K562 (cell line): Measurements from ENCODE around the gene BNIP5. TPM values are rescaled to one million over a fixed set of nuclear protein-coding genes. Genes with fewer than 3 reads are reported as not detected.

ENCODE experiments used
- COPS2 ChIP-seq: fragments of 450-650 bp; conservative IDR thresholded peaks from 2 replicates; pipeline ENCODE4 v1.6.1; 2016; ENCODE audit warnings: mild to moderate bottlenecking, moderate library complexity
- CTCF ChIP-seq, 3 experiments: IDR thresholded peaks in 2 of 3; conservative IDR thresholded peaks in 1 of 3; 2 replicates each; pipeline ENCODE4 v1.5.1; 2011 to 2012; ENCODE audit warnings: low read length in 3 of 3, mild to moderate bottlenecking in 3 of 3, control low read depth in 2 of 3, improper control_type of control experiment in 1 of 3, inconsistent platforms in 1 of 3, low read depth in 1 of 3, mixed read lengths in 1 of 3, moderate library complexity in 1 of 3; ENCODE audit not compliant: insufficient read depth in 2 of 3
- GTF3C2 ChIP-seq: IDR thresholded peaks from 3 replicates; pipeline ENCODE4 v1.6.1; 2011; ENCODE audit warnings: borderline replicate concordance, mild to moderate bottlenecking, moderate library complexity; ENCODE audit not compliant: insufficient read length; ENCODE audit errors: extremely low read depth
- HOXB6 ChIP-seq: fragments of 250-450 bp; sonication (Bioruptor Pico); IDR thresholded peaks from 2 replicates; pipeline ENCODE4 v1.5.1; 2022; ENCODE audit warnings: mild to moderate bottlenecking, borderline replicate concordance
- KDM4B ChIP-seq, 2 experiments: fragments of 450-650 bp in 1 of 2; sonication (generic) in 1 of 2; IDR thresholded peaks; 2 replicates each; pipeline ENCODE4 v1.6.1; 2016 to 2017; ENCODE audit warnings: borderline replicate concordance in 2 of 2, antibody characterized with exemption in 1 of 2, low read depth in 1 of 2, mild to moderate bottlenecking in 1 of 2
- MYC ChIP-seq, 2 experiments: fragments of 250-450 bp in 1 of 2; sonication (Bioruptor Pico) in 1 of 2; IDR thresholded peaks; 2 replicates each; pipeline versions ENCODE4 v1.5.1 to v1.6.1; 2012 to 2021; ENCODE audit warnings: low read depth in 2 of 2, borderline replicate concordance in 1 of 2, improper control_type of control experiment in 1 of 2, low read length in 1 of 2, mild to moderate bottlenecking in 1 of 2, moderate library complexity in 1 of 2
- STAT6 ChIP-seq: sonication (generic); formaldehyde crosslinking; IDR thresholded peaks from 2 replicates; pipeline ENCODE4 v1.8.1; 2023; ENCODE audit warnings: mild to moderate bottlenecking, missing genetic modification reagents
- ZNF609 ChIP-seq: sonication (generic); formaldehyde crosslinking; IDR thresholded peaks from 2 replicates; pipeline ENCODE4 v1.8.1; 2023; ENCODE audit warnings: missing genetic modification reagents, mild to moderate bottlenecking, borderline replicate concordance
- polyA plus RNA-seq, 8 experiments: library from polyadenylated mRNA; depleted of rRNA in 4 of 8; stranded (reverse) in 5 of 8; unstranded in 3 of 8; fragments of >200 nt; fragmentation: Nextera tagmentation in 2 of 8; fragmentation: Illumina TruSeq in 1 of 8; extraction: Ambion mirVana in 2 of 8; extraction: Trizol in 1 of 8; gene quantifications; 2 replicates each; pipeline versions ENCODE4 v1.2.1 to v1.2.3, GENCODE V29; 2011 to 2014; ENCODE audit warnings: inconsistent platforms in 1 of 8, missing spikeins in 1 of 8
- total RNA-seq, 7 experiments: library from RNA; depleted of rRNA in 6 of 7; stranded (reverse); fragments of >200 nt in 6 of 7; fragmentation: Illumina TruSeq in 2 of 7; extraction: Trizol in 2 of 7; gene quantifications; 2 replicates each; pipeline versions ENCODE4 v1.2.1 to v1.2.3, GENCODE V29; 2011 to 2021; ENCODE audit warnings: low replicate concordance in 1 of 7

Gene BNIP5
- total and polyA plus RNA-seq, 9 of the 15 experiments (the other 6 are each of a cell fraction or from before 2014, with no cell fraction given) = not detected

GRCh38 chr6:36290668-36291620 is 45.7 kb downstream of the BNIP5 start (continued):
- TF ChIP-seq COPS2 (no peak), STAT6 (no peak), KDM4B (IDR thresholded peaks at IDR 0.05; ENCODE audit: borderline replicate concordance in 2 of 2, low read depth in 1 of 2) (no peak), CTCF (IDR thresholded peaks at IDR 0.05 in 2 of 3, conservative IDR thresholded peaks at IDR 0.05 in 1 of 3; ENCODE audit: insufficient read depth in 2 of 3, low read depth in 1 of 3, low read length in 3 of 3) (no peak), ZNF609 (CRISPR knock-in tag) (no peak), HOXB6 (CRISPR knock-in tag) (no peak), MYC (IDR thresholded peaks at IDR 0.05; ENCODE audit: low read depth, low read length) (peak; percentile 19; the same call in 1 of the 2 replicates), MYC (CRISPR knock-in tag; IDR thresholded peaks at IDR 0.05; ENCODE audit: borderline replicate concordance, low read depth) (no peak), GTF3C2 (no peak)
